ENCODE measurements around the gene CFAP73.

DNA sequence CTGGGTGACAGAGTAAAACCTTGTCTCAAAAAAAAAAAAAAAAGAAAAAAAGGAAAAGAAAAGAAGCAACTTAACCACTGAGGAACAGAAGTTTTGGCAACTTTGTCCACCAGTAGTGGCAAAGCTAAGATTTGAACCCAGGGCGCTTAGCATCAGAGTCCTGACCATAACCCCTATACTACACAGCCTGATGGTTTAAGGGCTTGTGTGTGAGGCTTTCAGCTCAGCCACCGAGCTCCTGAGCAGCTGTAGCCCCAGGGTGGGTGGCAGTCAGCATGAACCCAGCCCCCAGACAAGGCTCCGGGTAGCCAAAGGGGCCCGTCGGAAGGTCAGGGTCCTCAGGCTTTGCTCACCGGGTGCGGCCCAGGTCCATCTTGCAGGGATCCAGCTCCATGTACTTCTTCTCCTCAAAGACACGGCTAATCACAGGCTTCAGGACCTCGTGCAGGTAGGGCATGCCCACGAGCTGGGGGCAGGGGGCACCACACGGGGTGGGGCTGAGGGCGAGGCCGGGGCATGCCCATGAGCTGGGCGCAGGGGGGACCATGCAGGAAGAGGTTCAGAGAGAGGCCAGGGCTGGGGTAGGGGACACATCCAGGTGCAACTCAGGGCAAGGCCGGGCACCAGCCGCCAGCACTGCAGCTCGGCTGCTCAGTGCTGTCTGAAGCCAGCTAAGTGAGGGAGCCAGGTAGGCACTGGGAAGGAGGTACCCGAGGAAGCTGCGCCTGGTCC is 34.9 kb upstream of the CFAP73 start:
- TF ChIP-seq POLR2A (IDR thresholded peaks at IDR 0.05) (no peak), EP300 (IDR thresholded peaks at IDR 0.05) (no peak), POLR2AphosphoS5 (IDR thresholded peaks at IDR 0.05) (no peak)
- TF ChIP-seq, protein P1, sequence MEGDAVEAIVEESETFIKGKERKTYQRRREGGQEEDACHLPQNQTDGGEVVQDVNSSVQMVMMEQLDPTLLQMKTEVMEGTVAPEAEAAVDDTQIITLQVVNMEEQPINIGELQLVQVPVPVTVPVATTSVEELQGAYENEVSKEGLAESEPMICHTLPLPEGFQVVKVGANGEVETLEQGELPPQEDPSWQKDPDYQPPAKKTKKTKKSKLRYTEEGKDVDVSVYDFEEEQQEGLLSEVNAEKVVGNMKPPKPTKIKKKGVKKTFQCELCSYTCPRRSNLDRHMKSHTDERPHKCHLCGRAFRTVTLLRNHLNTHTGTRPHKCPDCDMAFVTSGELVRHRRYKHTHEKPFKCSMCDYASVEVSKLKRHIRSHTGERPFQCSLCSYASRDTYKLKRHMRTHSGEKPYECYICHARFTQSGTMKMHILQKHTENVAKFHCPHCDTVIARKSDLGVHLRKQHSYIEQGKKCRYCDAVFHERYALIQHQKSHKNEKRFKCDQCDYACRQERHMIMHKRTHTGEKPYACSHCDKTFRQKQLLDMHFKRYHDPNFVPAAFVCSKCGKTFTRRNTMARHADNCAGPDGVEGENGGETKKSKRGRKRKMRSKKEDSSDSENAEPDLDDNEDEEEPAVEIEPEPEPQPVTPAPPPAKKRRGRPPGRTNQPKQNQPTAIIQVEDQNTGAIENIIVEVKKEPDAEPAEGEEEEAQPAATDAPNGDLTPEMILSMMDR (IDR thresholded peaks at IDR 0.05), result no peak

Measured in sigmoid colon (tissue), 4 donors.